SU-DHL-6 (cell line): ENCODE measurements around the gene NAIF1.
"Not testable (repeated sequence)": the region's sequence is repeated elsewhere in the genome, so short reads cannot be mapped to it uniquely, and the experiment has no call there.

Experiments
- H2AFZ ChIP-seq: fragments of 200-600 bp; sonication (generic); 2 replicates; pipeline ENCODE4 v1.6.1; 2014; ENCODE audit warnings: low read depth, mild to moderate bottlenecking, moderate library complexity, mixed read lengths, antibody characterized with exemption, low read length; ENCODE audit not compliant: severe bottlenecking
- H3F3A ChIP-seq: fragments of 200-600 bp; shearing (Covaris generic); 2 replicates; pipeline ENCODE4 v1.6.0; 2016; ENCODE audit warnings: antibody characterized with exemption, mild to moderate bottlenecking; ENCODE audit not compliant: insufficient read depth
- H3K27ac ChIP-seq: fragments of 200-600 bp; sonication (generic); 2 replicates; pipeline ENCODE4 v1.5.1; 2016; ENCODE audit warnings: low read depth, mild to moderate bottlenecking, low read length, moderate library complexity, mixed read lengths
- H3K27me3 ChIP-seq: fragments of 200-600 bp; sonication (generic), shearing (Covaris generic); 2 replicates; pipeline ENCODE4 v1.6.0; 2014; ENCODE audit warnings: mild to moderate bottlenecking, low read length
- H3K36me3 ChIP-seq: fragments of 200-600 bp; sonication (generic); 2 replicates; pipeline ENCODE4 v1.6.1; 2014; ENCODE audit warnings: mild to moderate bottlenecking, low read length, mixed read lengths
- H3K4me2 ChIP-seq: fragments of 300-600, 200-600 bp; shearing (Covaris generic), sonication (generic); 2 replicates; pipeline ENCODE4 v1.6.0; 2014; ENCODE audit warnings: low read length, low read depth, mild to moderate bottlenecking; ENCODE audit not compliant: poor library complexity, severe bottlenecking
- H3K4me3 ChIP-seq: fragments of 200-600 bp; sonication (generic); 2 replicates; pipeline ENCODE4 v1.5.1; 2014; ENCODE audit warnings: antibody characterized with exemption, low read length, mild to moderate bottlenecking, mixed read lengths; ENCODE audit not compliant: insufficient read depth, poor library complexity, severe bottlenecking
- H3K79me2 ChIP-seq: fragments of 200-600 bp; sonication (generic); 2 replicates; pipeline ENCODE4 v1.6.1; 2014; ENCODE audit warnings: mild to moderate bottlenecking, low read length, moderate library complexity; ENCODE audit not compliant: insufficient read depth
- H3K9ac ChIP-seq: fragments of 200-600 bp; sonication (generic); 2 replicates; pipeline ENCODE4 v1.7.0; 2014; ENCODE audit warnings: mild to moderate bottlenecking, low read length
- H3K9me2 ChIP-seq: fragments of 200-600 bp; sonication (generic); replicated peaks from 2 replicates; pipeline ENCODE4 v1.6.1; 2014; ENCODE audit warnings: low read length; ENCODE audit not compliant: insufficient read depth
- H3K9me3 ChIP-seq: fragments of 200-600 bp; sonication (generic); 2 replicates; pipeline ENCODE4 v1.6.1; 2014; ENCODE audit warnings: low read length, mixed read lengths; ENCODE audit not compliant: insufficient read depth
- H4K20me1 ChIP-seq: fragments of 200-600 bp; sonication (generic); 2 replicates; pipeline ENCODE4 v1.6.1; 2014; ENCODE audit warnings: low read depth, mild to moderate bottlenecking, antibody characterized with exemption, low read length, moderate library complexity, mixed read lengths
- EZH2phosphoT487 ChIP-seq: fragments of 200-600 bp; sonication (generic), shearing (Covaris generic); conservative IDR thresholded peaks from 2 replicates; pipeline ENCODE4 v1.6.1; 2018; ENCODE audit warnings: mild to moderate bottlenecking, antibody characterized with exemption, low read length, moderate library complexity, mixed read lengths
- TF ChIP-seq, protein P1 (sequence below): fragments of 200-600 bp; sonication (generic); IDR thresholded peaks from one replicate; pipeline ENCODE4 v1.5.1; 2017; ENCODE audit warnings: antibody characterized with exemption, mild to moderate bottlenecking, low read length, moderate library complexity; ENCODE audit not compliant: insufficient read depth, poor library complexity, severe bottlenecking

NAIF1 gene

DNA sequence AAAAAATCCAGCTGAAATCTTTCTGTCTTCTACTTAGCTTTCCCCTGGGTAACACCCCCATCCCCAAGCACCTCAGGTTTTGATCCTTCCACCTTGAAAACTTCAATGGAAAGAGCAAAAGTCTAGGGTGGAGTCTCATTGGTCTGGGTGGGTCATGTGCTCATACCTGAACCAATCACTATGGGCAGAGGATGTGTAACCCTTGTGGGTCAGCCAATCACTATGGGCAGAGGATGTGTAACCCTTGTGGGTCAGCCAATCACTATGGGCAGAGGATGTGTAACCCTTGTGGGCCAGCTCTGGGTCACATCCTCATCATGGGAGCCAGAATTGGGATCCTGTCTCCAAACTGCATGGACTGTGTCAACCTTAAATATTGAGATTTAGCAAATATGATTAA lies 18.5 kb downstream of the NAIF1 start:
- no peak overlapping the region for H3K27ac ChIP-seq
- H3F3A ChIP-seq, result no peaks in the 10 kb centered on the region
- H2AFZ ChIP-seq, result no peak overlapping the region
- no peaks in the 10 kb centered on the region for H3K9me2 ChIP-seq
- no peaks in the 10 kb centered on the region for H3K79me2 ChIP-seq
- H4K20me1 ChIP-seq, result no peaks in the 10 kb centered on the region
- no peaks in the 10 kb centered on the region for H3K36me3 ChIP-seq
- H3K9ac ChIP-seq, result no peak overlapping the region
- H3K9me3 ChIP-seq, result no peaks in the 10 kb centered on the region
- H3K27me3 ChIP-seq, result no peaks in the 10 kb centered on the region
- TF ChIP-seq EZH2phosphoT487, result no peak
- TF ChIP-seq, protein P1, sequence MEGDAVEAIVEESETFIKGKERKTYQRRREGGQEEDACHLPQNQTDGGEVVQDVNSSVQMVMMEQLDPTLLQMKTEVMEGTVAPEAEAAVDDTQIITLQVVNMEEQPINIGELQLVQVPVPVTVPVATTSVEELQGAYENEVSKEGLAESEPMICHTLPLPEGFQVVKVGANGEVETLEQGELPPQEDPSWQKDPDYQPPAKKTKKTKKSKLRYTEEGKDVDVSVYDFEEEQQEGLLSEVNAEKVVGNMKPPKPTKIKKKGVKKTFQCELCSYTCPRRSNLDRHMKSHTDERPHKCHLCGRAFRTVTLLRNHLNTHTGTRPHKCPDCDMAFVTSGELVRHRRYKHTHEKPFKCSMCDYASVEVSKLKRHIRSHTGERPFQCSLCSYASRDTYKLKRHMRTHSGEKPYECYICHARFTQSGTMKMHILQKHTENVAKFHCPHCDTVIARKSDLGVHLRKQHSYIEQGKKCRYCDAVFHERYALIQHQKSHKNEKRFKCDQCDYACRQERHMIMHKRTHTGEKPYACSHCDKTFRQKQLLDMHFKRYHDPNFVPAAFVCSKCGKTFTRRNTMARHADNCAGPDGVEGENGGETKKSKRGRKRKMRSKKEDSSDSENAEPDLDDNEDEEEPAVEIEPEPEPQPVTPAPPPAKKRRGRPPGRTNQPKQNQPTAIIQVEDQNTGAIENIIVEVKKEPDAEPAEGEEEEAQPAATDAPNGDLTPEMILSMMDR, result no peak
- H3K4me2 ChIP-seq, result no peak overlapping the region
- no peak overlapping the region for H3K4me3 ChIP-seq

DNA sequence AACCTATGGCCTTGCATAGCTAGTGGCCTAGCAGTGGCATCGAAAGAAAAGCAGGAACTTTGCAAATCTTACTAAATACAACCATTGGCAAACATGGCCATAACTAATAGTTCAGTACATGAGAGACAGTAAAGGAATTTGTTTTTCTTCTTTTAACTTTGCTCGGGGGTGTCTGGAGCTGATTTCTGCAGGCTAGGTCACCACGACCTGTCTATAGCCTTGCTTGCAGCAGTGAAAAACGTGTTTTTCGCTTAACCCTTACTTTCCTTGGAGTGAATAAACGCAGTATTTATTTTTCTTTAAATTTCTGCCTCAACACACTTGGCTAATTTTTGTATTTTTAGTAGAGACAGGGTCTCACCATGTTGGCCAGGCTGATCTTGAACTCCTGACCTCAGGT lies 19.9 kb downstream of the NAIF1 start:
- Histone ChIP-seq H3K9ac (no peak overlapping the region), H3K4me2 (no peak overlapping the region), H3K79me2 (no peaks in the 10 kb centered on the region), H4K20me1 (no peaks in the 10 kb centered on the region), H2AFZ (no peak overlapping the region), H3K36me3 (no peaks in the 10 kb centered on the region), H3F3A (no peaks in the 10 kb centered on the region), H3K4me3 (no peak overlapping the region), H3K9me2 (no peaks in the 10 kb centered on the region), H3K9me3 (no peaks in the 10 kb centered on the region), H3K27ac (no peak overlapping the region), H3K27me3 (no peaks in the 10 kb centered on the region)
- TF ChIP-seq, protein P1, result no peak
- no peak for TF ChIP-seq EZH2phosphoT487

DNA sequence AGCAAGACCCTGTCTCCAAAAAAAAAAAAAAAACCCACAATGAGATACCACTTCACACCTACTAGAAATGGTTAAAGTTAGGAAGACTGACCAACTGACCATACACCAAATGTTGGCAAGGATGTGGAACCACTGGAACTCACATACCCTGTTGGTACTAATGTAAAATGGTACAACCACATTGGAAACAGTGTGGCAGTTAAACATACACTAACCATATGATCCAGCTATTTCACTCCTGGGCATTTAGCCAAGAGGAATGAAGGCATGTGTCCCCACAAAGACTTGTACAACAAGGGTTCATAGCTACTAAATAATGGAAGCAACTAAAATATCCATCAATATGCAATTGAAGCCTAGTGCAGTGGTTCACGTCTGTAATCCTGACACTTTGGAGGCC lies 21.3 kb downstream of the NAIF1 start:
- no peak overlapping the region for H2AFZ ChIP-seq
- no peaks in the 10 kb centered on the region for H3F3A ChIP-seq
- no peaks in the 10 kb centered on the region for H3K36me3 ChIP-seq
- no peaks in the 10 kb centered on the region for H3K27me3 ChIP-seq
- no peaks in the 10 kb centered on the region for H3K9me2 ChIP-seq
- TF ChIP-seq, protein P1, result no peak
- no peak for TF ChIP-seq EZH2phosphoT487
- no peak overlapping the region for H3K4me3 ChIP-seq
- no peak overlapping the region for H3K27ac ChIP-seq
- H4K20me1 ChIP-seq, result no peaks in the 10 kb centered on the region
- no peak overlapping the region for H3K9ac ChIP-seq
- no peaks in the 10 kb centered on the region for H3K9me3 ChIP-seq
- no peak overlapping the region for H3K4me2 ChIP-seq
- no peaks in the 10 kb centered on the region for H3K79me2 ChIP-seq

DNA sequence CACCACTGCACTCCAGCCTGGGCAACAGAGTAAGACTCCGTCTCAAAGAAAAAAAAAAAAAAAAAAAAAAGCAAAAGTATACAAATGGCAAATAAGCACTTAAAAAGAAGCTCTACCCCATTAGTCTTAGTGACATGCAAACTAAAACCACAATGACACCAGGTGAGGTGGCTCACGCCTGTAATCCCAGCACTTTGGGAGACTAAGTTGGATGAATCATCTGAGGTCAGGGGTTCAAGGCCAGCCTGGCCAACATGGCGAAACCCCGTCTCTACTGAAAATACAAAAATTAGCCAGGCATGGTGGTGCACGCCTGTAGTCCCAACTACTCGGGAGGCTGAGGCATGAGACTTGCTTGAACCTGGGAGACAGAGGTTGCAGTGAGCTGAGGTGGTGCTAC lies 21.7 kb downstream of the NAIF1 start:
- H3K9me2 ChIP-seq, H3F3A ChIP-seq, H3K4me3 ChIP-seq, H3K79me2 ChIP-seq, H3K9me3 ChIP-seq, H3K27ac ChIP-seq, H2AFZ ChIP-seq, H4K20me1 ChIP-seq, H3K27me3 ChIP-seq, H3K9ac ChIP-seq, H3K36me3 ChIP-seq, H3K4me2 ChIP-seq: not testable (repeated sequence)
